GM19395 (cell line): ENCODE results near the gene E4F1.
"Not testable (repeated sequence)": the region's sequence is repeated elsewhere in the genome, so short reads cannot be mapped to it uniquely, and the experiment has no call there.

ENCODE experiments used
- ATAC-seq: cut with Tn5 transposase; IDR thresholded peaks from one replicate; pipeline ENCODE4 v1.9.1; 2021; ENCODE audit warnings: mild to moderate bottlenecking, moderate library complexity; ENCODE audit not compliant: unreplicated experiment

The E4F1 gene

DNA sequence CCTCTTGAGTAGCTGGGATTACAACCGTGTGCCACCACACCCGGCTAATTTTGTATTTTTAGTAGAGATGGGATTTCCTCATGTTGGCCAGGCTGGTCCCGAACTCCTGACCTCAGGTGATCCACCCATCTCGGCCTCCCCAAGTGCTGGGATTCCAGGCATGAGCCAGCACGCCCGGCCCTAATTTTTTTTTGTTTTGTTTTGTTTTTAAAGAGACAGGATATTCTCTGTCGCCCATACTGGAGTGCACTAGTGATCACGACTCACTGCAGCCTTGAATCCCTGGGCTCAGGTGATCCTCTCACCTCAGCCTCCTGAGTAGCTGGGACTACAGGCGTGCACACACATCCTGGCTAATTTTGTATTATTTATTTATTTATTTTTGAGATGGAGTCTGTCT, 16.9 kb downstream of the E4F1 start:
- not testable (repeated sequence) for ATAC-seq

DNA sequence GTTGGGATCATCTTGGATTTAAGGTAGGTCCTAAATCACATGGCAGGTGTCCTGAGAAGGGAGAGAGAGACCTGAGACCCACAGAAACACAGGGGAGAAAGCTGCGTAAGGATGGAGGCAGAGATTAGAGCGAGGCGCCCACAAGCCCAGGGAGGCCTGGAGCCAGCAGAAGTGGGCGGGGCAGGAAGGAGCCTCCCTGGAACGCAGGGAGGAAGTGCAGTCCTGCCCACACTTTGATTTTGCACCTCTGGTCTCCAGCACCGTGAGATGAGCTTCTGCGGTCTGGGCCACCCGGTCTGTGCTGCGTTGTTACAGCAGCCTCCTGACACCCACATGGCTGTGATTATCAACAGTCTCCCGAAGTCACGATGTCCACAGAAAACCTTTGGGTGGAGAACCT, 19.2 kb downstream of the E4F1 start:
- ATAC-seq: no peak

DNA sequence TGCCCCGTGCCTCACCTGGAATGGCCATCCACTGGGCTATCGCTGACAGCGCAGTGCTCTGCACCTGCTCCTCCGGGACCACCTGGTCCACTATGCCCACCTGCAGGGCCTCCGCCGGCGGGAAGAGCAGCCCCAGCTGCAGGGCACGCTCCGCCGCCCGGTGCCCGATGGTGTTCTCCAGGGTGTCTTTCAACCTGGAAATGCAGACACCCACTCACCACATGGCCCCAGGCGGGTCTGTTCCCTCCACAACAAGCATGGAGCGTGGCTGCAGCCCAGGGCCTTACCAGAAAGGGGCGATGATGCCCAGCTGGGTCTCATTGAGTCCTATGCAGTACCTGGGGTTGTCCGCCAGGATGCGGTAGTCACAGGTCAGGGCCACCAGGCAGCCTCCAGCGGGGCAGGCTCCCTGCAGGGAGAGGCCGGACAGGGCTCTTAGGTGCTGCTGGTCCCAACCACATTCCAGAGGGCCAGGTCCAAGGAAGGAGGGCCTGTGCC, 19.7 kb downstream of the E4F1 start:
- no peak for ATAC-seq

DNA sequence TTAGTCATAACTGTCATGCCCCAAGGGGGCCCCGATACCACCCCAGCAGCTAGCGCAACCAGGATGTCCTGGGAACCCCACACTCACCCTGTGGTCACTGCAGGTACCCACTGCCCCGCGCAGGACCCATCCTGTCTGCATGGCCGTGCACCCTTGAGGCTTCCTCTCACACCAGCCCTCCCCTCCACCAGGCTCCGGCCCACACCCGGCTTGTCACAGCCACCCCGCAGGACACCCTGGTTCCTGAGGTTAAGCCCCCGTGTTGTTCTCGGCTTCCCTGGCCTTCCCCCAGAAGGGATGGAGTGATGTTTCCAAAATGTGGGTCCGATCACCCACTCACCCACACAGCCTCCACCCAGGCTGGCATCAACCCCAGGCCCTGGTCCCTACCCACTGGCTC, 20.4 kb downstream of the E4F1 start:
- ATAC-seq: no peak

DNA sequence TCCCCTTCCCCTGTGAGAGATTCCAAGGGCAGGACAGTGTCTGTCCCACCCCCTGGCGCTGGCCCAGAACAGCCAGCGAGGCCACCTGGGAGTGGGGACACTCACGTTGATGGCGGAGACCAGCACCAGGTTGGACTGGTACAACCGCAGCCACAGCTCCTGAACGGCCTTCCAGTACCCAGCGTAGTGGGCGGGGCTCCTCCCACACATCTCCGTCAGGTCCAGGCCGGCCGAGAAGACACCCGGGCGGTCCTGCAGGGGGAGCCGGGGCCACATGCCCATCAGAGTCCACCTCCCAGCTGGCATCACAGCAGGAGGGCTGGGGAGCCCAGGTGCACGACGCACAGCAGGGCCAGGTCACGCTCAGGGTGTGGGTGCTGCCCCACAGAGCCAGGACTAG, 20.9 kb downstream of the E4F1 start:
- no peak for ATAC-seq

DNA sequence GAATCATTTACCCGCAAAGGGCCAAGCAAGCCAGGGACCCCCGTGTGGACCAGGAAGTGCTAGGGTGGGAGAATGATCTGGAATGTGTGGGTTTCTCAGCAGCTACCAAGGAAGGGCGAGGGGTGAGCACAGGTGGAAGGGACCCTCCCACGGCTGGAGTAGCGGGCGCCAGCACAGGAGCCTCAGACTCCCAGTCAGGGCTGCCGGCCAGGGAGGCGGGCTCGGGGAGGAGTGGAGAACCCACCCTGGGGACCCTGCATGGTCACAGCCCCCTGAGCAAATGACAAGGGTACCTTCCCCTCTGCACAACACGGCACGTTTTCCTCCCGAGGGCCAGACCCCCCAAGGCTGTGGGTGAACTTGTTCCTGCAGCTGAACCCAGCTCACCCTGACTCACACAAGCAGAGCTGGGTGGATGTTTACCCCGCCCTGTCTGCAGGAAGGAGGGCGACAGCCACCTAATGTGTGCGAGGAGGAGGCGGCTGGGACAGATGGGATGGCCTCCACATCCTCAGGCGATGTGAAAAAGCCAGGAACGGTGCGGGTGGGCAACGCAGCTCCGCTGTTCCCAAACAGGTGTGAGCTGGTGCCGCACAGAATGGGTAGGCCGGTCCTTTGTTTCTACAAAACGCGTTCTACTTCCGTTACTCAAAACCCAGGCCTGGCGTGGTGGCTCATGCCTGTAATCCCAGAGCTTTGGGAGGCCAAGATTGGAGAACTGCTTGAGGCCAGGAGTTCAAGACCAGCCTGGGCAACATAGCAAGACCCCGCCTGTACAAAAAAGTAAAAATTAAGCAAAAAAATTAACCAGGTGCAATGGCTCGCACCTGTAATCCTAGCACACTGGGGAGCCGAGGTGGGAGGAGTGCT, 21.8 kb downstream of the E4F1 start:
- ATAC-seq: no peak

DNA sequence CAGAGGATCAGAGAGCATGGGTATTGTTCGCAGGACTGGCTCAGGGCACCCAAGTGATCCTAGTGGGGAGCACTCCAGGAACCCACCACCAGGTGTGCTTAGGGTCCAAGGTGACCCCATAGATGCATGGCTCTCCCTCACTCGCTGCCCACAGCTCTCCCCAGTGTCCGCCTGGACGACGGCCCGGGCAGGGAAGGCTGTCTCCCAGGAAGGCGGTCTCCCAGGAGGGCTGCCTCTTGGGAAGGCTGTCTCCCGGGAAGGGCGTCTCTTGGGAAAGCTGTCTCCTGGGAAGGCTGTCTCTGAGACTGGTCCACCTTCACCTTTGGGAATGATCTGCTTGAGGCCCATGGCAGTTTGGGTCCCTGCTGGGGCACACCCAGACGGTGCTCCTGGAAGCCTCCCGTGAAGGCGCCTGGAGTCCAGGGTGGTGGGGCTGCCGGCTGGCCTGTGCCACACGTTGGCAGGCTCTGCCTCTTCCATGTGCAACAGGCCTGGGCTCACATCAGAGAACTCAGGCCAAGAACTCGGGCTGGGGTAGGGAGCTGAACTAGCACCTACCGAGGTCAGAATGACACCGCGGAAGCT, 23.0 kb downstream of the E4F1 start:
- no peak for ATAC-seq

DNA sequence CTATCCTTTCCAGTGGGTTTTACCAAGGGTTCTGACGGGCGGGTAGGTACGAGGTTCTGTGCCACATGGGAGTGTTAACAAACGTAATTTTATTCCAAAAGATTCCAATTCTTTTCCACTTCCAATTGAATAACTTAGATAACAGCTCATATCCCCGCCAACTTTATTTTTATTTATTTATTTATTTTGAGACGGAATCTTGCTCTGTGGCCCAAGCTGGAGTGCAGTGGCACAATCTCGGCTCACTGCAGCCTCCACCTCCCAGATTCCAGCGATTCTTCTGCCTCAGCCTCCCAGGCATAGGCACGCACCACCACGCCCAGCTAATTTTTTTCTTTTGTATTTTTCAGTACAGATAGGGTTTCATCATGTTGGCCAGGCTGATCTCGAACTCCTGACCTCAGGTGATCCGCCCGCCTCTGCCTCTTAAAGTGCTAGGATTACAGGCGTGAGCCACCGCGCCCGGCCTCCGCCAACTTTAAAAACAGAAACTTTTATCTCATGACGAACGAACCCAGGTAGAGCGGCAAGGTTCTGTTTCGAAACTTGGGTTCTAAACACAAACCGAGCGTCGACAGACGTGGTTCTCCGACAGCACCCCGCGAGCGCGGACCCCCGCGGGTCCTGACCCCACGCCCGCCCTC, 27.4 kb downstream of the E4F1 start:
- ATAC-seq: peak; percentile 19

DNA sequence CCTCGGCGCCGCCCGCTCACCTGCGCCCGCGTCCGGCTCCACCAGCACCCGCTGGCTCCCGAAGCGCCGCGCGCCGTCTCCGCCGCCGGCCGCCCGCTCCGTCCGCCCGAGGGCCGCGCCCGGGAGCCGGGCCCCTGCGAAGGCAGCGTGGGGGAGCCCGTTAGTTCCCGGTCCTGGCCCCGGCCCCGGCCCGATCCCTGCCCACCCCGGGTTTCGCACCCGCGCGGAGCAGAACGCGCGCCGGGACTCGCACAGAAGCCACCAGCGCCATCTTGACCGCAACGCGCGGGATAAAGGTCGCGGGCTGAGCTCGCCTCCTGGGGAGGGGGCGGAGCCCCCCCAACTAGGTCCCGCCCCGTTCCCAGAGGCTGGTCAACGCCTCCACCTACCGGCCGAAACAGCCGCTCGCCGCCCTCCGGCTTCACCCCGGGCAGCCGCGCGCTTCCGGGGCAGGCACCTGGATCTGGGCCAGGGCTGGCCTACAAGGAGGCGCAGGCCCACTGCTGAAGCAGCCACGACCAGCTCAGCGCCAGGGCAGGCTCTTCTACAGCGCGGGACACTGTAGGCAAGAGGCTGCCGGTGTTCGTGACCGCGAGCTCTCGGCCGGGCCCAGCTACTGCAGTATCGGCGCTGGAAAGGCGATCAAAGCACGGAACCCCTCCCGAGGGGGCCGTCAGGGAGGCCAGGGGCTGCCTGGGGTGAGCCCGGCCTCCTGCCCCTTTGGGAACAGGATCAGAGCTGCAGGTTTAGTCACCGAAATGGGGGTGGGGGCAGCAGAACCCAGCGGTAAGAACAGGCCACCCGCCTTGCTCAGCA, 28.1 kb downstream of the E4F1 start, which contains the start of gene ECI1:
TSS of gene ECI1 (minus strand) at position 292 of the 816 bp plus-strand sequence. CDS start at position 271, 21 bp downstream.
- peak; percentile 86 for ATAC-seq

DNA sequence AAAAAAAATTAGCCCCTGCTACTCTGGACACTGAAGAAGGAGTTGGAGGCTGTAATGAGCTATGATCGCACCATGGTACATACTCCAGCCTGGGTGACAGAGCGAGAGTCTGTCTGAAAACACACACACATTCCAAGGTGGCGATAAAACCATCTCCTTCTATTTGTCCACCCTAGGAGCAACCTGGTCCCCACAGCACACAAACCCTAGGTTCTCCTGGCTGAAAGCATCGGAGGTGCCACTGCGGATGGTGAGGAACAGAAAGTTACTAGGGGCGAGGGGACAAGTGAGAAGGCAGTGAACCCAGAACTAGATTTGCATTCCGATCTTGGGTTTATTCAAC, 29.4 kb downstream of the E4F1 start:
- ATAC-seq: no peak

DNA sequence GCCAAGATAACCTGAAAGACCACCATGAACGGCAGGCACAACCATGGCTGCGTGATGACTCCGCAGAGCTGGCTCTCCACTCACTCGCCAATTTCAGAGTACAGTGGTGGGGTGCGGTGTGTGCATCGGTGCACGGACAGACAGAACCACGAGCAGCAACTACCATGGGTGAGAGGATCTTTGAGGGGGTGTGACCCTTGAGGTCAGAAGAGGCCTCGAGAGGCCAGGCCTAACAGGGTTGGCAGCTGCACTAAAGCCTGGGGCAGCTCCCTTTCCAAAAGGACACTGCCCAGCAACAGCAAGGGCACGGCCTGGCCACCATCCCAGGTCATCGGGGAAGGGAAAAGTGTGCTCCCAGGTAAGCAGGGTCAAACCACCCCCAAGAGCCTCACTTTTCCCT, 29.9 kb downstream of the E4F1 start:
- no peak for ATAC-seq

DNA sequence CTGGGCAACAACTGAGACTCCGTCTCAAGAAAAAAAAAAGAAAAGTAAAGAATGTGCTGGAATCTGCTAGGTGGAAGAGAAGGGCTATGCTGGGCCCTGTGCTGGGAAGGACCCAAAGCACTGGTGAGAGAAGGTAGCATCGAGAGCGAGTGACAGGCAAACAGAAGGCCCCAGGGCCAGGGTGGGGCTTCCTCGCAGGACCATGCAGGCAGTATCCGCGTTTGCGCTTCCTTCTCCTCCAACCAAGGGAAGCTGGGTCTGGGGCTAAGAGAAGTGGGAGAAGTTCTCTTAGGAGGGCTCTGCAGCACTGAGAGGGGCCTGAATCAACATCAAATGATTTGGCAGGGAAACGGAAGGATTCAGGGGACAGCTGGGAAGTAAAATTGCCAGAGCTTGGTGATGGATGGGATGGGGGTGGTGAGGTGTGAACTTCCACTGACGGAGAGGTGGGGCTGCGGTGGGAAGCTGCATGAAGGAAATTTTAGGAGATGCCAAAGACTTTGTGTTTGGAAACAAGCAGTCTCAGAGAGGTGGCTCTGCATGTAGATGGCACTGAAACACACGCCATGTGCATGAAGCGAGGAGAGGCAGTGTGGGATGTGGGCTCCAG, 33.2 kb downstream of the E4F1 start:
- ATAC-seq: no peak

DNA sequence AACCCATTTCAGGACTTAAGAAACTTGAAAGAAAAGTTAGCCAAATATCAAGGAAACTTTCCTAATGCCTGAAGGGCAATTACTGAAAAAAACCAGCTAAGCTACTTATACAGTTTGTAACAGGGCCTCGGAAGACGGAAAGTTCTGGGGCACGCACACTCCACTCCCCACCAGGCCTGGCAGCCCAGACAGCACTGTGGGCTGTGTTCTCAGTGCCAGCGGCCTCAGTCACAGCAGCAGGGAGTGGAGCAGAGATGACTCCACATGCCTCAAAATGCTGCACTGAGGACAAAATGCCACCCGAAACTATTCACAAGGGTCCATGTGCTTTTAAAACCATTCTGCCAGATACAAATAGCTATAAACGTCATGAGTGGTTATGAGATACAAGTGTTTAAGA, 34.3 kb downstream of the E4F1 start:
- ATAC-seq: no peak

DNA sequence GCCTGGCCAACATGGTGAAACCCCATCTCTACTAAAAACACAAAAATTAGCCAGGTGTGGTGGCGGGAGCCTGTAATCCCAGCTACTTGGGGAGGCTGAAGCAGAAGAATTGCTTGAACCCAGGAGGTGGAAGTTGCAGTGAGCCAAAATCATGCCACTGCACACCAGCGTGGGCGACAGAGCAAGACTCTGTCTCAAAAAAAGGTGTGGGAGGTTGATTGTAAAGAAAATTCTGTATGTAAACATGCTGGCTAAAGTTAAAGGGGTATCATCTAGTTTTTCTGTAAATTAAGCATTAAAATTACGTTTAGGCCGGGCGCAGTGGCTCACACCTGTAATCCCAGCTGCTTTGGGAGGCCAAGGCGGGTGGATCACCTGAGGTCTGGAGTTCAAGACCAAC, 35.1 kb downstream of the E4F1 start:
- ATAC-seq: not testable (repeated sequence)

DNA sequence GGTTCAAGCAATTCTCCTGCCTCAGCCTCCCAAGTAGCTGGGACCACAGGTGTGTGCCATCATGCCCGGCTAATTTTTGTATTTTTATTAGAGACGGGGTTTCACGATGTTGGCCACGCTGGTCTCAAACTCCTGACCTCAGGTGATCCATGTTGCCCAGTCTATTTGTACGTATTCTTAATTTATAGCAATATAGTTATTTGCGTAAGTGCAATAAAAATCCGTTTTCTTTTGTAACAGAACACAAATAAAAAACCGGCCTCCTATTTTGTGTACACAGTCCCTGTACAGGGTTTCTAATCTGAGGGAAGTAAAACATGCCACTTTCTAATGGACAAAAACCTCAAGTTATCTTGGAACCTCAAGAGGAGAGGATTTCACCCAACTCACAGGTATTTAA, 36.9 kb downstream of the E4F1 start:
- ATAC-seq: no peak

DNA sequence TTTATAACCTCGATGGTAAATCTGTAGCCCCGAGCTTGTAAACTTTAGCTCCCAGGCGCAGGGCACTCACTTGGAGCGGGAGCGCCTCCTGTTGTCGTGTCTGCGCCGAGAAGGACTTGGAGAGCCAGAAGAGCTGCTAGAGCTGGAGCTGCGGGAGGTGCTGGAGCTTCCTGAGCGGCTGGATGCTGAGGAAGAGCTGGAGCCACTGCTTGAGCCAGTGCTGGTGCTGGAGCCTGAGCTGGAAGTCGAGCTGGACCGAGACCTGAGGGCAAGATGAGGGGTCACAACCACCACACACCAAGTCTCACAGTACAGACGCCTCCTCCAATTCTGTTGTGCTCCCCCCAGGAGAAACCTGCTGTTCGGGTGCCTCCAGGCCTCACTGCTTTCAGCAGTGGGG, 39.6 kb downstream of the E4F1 start:
- not testable (repeated sequence) for ATAC-seq

DNA sequence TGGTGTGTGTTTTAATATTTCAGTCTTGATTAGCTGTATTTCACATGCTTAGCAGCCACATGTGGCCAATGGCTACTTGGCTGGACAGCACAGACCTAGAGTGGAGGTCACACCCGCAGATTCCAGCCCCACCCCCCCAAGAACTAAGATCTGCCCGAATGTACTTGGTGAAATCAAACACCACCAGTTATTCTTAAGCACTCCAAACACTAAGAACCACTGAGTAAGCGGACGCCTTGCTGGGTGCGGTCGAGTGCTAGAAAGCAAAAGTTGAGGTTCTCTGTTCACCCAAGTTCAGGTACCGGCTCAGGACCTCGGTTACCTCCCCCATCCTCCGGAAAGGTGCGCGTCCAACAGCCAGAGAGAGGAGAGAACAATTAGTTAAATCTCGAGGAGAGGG, 43.5 kb downstream of the E4F1 start:
- not testable (repeated sequence) for ATAC-seq

DNA sequence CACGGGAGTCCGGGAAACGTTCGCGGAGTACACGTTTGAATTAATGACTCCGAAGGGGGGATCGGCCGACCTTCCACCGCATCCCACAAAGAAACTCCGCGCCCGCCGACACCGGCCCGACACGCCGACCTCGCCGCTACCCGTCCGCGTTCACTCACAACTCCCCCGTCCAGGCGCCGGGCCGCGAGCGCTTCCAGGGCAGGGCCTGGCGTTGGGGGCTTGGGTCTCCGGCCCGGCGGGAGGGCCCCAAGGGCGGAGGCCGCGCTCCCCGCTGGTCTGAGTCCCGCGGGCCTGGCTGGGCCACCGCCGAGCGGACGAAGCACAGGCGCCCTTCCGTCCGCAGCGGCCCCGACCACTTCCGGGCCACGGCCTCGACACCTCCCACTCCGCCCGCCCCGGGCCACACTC, 44.1 kb downstream of the E4F1 start:
- ATAC-seq: peak; percentile 56

DNA sequence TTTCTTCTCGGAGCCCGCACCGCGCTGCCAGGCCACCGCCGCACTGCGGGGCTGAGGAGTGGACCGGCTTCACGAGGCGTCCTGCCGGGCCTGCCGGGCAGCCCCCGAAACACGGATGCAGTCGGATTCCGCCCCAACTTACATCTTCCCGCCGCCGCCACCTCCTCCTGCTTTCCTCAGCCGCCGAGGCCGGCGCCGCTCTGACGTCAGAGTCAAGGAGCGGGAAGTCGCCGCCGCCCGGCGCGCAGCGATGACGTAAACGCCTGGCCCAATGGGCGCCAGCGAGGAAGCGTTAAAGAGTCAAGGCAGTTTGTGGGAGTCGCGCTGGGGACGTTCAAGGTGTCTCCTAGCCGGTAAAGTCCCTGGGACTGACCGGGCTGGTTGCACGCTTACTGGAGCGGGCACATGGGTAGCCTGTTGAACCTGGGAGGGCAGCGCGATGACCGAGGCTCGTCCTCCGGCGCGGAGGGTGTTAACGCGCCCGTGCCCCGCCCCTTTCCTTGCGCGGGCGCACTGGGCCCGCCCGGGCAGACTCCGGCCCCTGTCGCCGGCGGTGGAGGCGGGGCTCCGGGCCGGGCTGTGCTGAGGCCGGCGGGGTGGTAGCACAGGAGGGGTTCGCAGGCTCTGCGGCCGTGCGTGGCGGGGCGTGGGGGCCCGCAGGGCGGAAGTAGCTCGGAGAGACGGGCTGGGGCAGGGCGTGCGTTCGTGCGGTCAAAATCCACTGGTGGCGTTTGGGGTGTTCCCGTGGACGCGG, 44.7 kb downstream of the E4F1 start, which contains the start of gene RNPS1:
TSS of gene RNPS1 (minus strand) at position 214 of the 754 bp plus-strand sequence. CDS start 3,483 bp downstream, outside the sequence.
- ATAC-seq: peak; percentile 72

DNA sequence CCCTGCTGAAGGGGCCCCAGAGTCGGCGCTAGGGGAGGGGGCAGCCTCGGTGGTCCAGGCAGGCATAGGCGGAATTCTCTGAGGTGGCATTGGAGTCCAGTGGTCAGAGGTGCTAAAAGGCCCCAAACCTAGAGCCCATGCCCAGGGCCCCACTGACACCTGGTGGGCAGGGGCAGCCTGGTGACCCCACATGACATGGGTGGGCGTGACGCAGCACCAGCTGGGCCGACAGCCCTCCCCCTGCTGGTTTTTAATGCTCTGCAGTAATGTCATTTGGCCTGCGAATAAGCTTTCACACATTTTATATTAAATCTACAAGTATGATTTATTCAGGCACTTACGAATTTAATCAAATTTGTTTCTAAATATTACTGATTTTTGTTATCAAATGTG, 46.7 kb downstream of the E4F1 start:
- no peak for ATAC-seq
